Activated CD8-positive, alpha-beta T cell treated with anti-CD3 and anti-CD28 coated beads for 36 hours (primary cell): ENCODE results near the gene SPRR2F. TPM values are rescaled to one million over a fixed set of nuclear protein-coding genes. Genes with fewer than 3 reads are reported as not detected.
"Not testable (repeated sequence)": the region's sequence is repeated elsewhere in the genome, so short reads cannot be mapped to it uniquely, and the experiment has no call there.

ENCODE experiments used
- ATAC-seq: fragments of 200-7000 bp; cut with Tn5 transposase; one replicate; pipeline ENCODE4 v1.10.0; 2021; ENCODE audit warnings: mild to moderate bottlenecking, moderate library complexity
- CTCF ChIA-PET: fragments of 350-600 bp; sonication (Branson Sonifier 250); formaldehyde crosslinking; loops from one replicate; lab custom pipeline; 2021; ENCODE audit warnings: antibody characterized with exemption; lab: Charles Lee
- POLR2A ChIA-PET: fragments of 350-600 bp; sonication (Branson Sonifier 250); formaldehyde crosslinking; loops from one replicate; lab custom pipeline; 2021; ENCODE audit warnings: antibody characterized with exemption; lab: Charles Lee
- DNase-seq: peaks from one replicate; pipeline ENCODE4 v3.0.0-alpha.2; 2020
- H3K27ac Mint-ChIP-seq: one replicate; pipeline ENCODE4 v1.8.0; 2021; ENCODE audit warnings: mild to moderate bottlenecking, mixed read lengths
- H3K27me3 Mint-ChIP-seq: one replicate; pipeline ENCODE4 v1.8.0; 2021; ENCODE audit warnings: mixed read lengths
- H3K36me3 Mint-ChIP-seq: one replicate; pipeline ENCODE4 v1.8.0; 2021; ENCODE audit warnings: low read depth, mixed read lengths
- H3K4me1 Mint-ChIP-seq: one replicate; pipeline ENCODE4 v1.8.0; 2021; ENCODE audit warnings: low read depth, mixed read lengths
- H3K4me3 Mint-ChIP-seq: one replicate; pipeline ENCODE4 v1.8.0; 2021; ENCODE audit warnings: mild to moderate bottlenecking, moderate library complexity, mixed read lengths
- H3K9me3 Mint-ChIP-seq: one replicate; pipeline ENCODE4 v1.8.0; 2021; ENCODE audit warnings: mixed read lengths
- intact Hi-C: fragments of 100-400 bp; cut with micrococcal nuclease; formaldehyde crosslinking; loops from one replicate; pipeline ENCODE4 v1.10.0; 2022
- total RNA-seq, 2 experiments: library from RNA; stranded (reverse); gene quantifications; one replicate each; pipeline ENCODE4 v1.2.3, GENCODE V29; 2021
- TF ChIP-seq, protein P1 (sequence below): fragments of 200-600 bp; IDR thresholded peaks from one replicate; pipeline ENCODE4 v1.8.0; 2022; ENCODE audit warnings: antibody characterized with exemption, mild to moderate bottlenecking

Gene SPRR2F
- total RNA-seq, 2 experiments from 2014 or later = not detected

DNA sequence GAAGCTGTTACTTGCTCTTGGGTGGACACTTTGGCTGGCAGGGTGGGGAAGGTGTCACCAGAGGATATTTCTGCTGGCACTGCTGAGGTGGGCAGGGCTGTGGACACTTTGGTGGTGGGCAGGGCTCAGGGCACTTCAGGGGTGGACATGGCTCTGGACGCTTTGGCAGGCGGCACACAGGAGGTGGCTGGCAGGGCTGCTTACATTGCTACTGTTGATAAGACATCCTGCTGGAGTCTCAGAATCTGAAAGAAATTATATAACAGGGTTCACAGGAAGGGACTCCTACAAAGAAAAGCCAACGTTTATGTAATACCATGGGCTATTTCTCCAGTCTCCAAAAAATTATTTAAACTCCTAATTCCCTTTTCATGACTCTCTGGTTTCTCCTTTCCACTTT, 27.2 kb upstream of the SPRR2F start:
- intact Hi-C loops = no loop called here
- ATAC-seq (no peak), DNase-seq (no peak)
- peaks cover 25% of the 10 kb centered on the region for H3K27me3 Mint-ChIP-seq
- POLR2A ChIA-PET = no interaction called here
- CTCF ChIA-PET = no interaction called here
- no peak overlapping the region for H3K4me3 Mint-ChIP-seq
- TF ChIP-seq, protein P1, sequence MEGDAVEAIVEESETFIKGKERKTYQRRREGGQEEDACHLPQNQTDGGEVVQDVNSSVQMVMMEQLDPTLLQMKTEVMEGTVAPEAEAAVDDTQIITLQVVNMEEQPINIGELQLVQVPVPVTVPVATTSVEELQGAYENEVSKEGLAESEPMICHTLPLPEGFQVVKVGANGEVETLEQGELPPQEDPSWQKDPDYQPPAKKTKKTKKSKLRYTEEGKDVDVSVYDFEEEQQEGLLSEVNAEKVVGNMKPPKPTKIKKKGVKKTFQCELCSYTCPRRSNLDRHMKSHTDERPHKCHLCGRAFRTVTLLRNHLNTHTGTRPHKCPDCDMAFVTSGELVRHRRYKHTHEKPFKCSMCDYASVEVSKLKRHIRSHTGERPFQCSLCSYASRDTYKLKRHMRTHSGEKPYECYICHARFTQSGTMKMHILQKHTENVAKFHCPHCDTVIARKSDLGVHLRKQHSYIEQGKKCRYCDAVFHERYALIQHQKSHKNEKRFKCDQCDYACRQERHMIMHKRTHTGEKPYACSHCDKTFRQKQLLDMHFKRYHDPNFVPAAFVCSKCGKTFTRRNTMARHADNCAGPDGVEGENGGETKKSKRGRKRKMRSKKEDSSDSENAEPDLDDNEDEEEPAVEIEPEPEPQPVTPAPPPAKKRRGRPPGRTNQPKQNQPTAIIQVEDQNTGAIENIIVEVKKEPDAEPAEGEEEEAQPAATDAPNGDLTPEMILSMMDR = no peak
- H3K36me3 Mint-ChIP-seq = no peaks in the 10 kb centered on the region
- no peaks in the 10 kb centered on the region for H3K9me3 Mint-ChIP-seq
- no peak overlapping the region for H3K27ac Mint-ChIP-seq
- no peaks in the 10 kb centered on the region for H3K4me1 Mint-ChIP-seq

- Mint-ChIP-seq H3K4me3 (no peak overlapping the region), H3K27me3 (peaks cover 40% of the 10 kb centered on the region), H3K4me1 (no peaks in the 10 kb centered on the region), H3K9me3 (no peaks in the 10 kb centered on the region), H3K27ac (no peak overlapping the region), H3K36me3 (no peaks in the 10 kb centered on the region)
- ATAC-seq (no peak), DNase-seq (no peak)
- ChIA-PET POLR2A (no interaction called here), CTCF (no interaction called here)
- TF ChIP-seq, protein P1 = no peak
- intact Hi-C loops = no loop called here
These were observed 20.4 kb upstream of the SPRR2F start for GRCh38 chr1:153133743-153134142.

DNA sequence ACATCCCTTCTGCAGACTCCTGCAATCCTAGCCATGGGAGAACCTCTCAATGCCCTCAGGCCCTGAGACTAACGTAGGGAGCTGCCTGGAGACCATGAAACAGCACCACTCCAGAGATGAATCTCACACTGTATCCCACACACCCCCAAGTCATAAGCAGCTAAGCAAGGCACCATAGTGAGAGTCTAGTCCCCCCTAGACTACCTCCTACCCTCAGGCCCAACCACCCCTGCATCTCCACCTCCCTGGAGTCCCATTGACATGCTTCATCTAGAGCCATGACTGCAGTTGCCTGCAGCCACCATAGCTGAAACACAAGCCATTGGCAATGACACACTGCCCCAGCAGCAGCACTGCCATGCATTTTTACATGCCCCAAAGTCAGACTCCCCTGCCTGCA, 20.0 kb upstream of the SPRR2F start:
- no peak for ATAC-seq
- POLR2A ChIA-PET = no interaction called here
- no peaks in the 10 kb centered on the region for H3K9me3 Mint-ChIP-seq

GRCh38 chr1:153128688-153129087, 15.4 kb upstream of the SPRR2F start:
- POLR2A ChIA-PET, H3K4me3 Mint-ChIP-seq, intact Hi-C loops, H3K27ac Mint-ChIP-seq, CTCF ChIA-PET, ATAC-seq, H3K9me3 Mint-ChIP-seq, DNase-seq, H3K4me1 Mint-ChIP-seq, H3K36me3 Mint-ChIP-seq: not testable (repeated sequence)
- H3K27me3 Mint-ChIP-seq = peaks cover 20% of the 10 kb centered on the region

More for the DNA sequence above, 20.0 kb upstream of the SPRR2F start:
- H3K27ac Mint-ChIP-seq = no peak overlapping the region
- no peak overlapping the region for H3K4me3 Mint-ChIP-seq
- H3K4me1 Mint-ChIP-seq = no peaks in the 10 kb centered on the region
- H3K36me3 Mint-ChIP-seq = no peaks in the 10 kb centered on the region
- no peak for DNase-seq
- intact Hi-C loops = no loop called here
- H3K27me3 Mint-ChIP-seq = peaks cover 40% of the 10 kb centered on the region
- TF ChIP-seq, protein P1 = no peak
- CTCF ChIA-PET = no interaction called here

- Mint-ChIP-seq H3K9me3 (peaks cover 6% of the 10 kb centered on the region), H3K36me3 (no peaks in the 10 kb centered on the region), H3K4me1 (no peaks in the 10 kb centered on the region), H3K27me3 (peaks cover 13% of the 10 kb centered on the region), H3K27ac (no peak overlapping the region), H3K4me3 (no peak overlapping the region)
- DNase-seq = no peak
- ChIA-PET POLR2A (no interaction called here), CTCF (no interaction called here)
- intact Hi-C loops = no loop called here
- ATAC-seq = no peak
- TF ChIP-seq, protein P1 = no peak
These were observed 14.0 kb upstream of the SPRR2F start for GRCh38 chr1:153127296-153127695.

DNA sequence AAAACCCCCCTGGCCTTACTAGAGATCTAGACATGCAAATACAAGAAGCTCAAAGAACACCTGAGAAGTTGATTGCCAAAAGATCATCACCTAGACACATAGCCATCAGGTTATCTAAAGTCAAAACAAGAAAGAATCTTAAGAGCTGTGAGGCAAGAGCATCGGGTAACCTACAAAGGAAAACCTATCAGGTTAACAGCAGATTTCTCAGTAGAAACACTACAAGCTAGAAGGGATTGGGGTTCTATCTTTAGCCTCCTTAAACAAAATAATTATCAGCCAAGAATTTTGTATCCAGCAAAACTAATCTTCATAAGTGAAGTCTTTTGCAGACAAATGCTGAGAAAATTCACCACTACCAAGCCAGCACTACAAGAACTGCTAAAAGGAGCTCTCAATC, 12.2 kb upstream of the SPRR2F start:
- intact Hi-C loops = no loop called here
- DNase-seq = no peak
- Mint-ChIP-seq H3K4me1 (no peaks in the 10 kb centered on the region), H3K4me3 (no peak overlapping the region), H3K36me3 (no peaks in the 10 kb centered on the region), H3K27me3 (peaks cover 11% of the 10 kb centered on the region), H3K27ac (no peak overlapping the region), H3K9me3 (peaks cover 6% of the 10 kb centered on the region)
- POLR2A ChIA-PET = no interaction called here
- TF ChIP-seq, protein P1 = no peak
- CTCF ChIA-PET = no interaction called here
- no peak for ATAC-seq

DNA sequence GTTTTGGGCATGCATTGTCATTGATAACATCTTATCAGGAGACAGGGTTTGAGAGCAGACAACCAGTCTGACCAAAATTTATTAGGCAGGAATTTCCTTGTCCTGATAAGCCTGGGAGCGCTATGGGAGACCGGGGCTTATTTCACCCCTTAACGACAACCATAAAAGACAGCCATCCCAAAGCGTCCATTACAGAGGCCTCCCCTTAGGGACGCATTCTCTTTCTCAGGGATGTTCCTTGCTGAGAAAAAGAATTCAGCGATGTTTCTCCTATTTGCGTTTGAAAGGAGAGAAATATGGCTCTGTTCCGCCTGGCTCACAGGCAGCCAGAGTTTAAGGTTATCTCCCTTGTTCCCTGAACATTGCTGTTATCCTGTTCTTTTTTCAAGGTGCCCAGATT, 10.5 kb upstream of the SPRR2F start:
- H3K9me3 Mint-ChIP-seq, H3K27ac Mint-ChIP-seq, H3K4me3 Mint-ChIP-seq, DNase-seq, POLR2A ChIA-PET, intact Hi-C loops, ATAC-seq, H3K36me3 Mint-ChIP-seq, H3K4me1 Mint-ChIP-seq, CTCF ChIA-PET: not testable (repeated sequence)
- H3K27me3 Mint-ChIP-seq = peaks cover 12% of the 10 kb centered on the region
